Measurements from ENCODE around the gene KRTAP9-2. TPM values are rescaled to one million over a fixed set of nuclear protein-coding genes. Genes with fewer than 3 reads are reported as not detected.

Gene KRTAP9-2
- total RNA-seq, 4 donors from 2014 or later: not detected

Small RNAs within 50 kb of the gene (small RNA-seq; reads per million reads assigned to genes)
- not detected for gene KRTAP4-17P

Other genes starting within 250 kb of the KRTAP9-2 start
- gene KRT40, start 242.3 kb upstream of the KRTAP9-2 start, total RNA-seq: not detected
- not detected for gene KRTAP3-3, start 232.5 kb upstream of the KRTAP9-2 start, total RNA-seq
- not detected for gene KRTAP3-2, start 226.7 kb upstream of the KRTAP9-2 start, total RNA-seq
- gene KRTAP3-1, start 217.5 kb upstream of the KRTAP9-2 start, total RNA-seq: not detected
- gene KRTAP1-5, start 199.4 kb upstream of the KRTAP9-2 start, total RNA-seq: not detected
- gene KRTAP1-4, start 196.5 kb upstream of the KRTAP9-2 start, total RNA-seq: not detected
- not detected for gene KRTAP1-3, start 191.8 kb upstream of the KRTAP9-2 start, total RNA-seq
- gene KRTAP1-1, start 185.2 kb upstream of the KRTAP9-2 start, total RNA-seq: not detected
- not detected for gene KRTAP2-1, start 179.3 kb upstream of the KRTAP9-2 start, total RNA-seq
- not detected for gene KRTAP2-2, start 171.4 kb upstream of the KRTAP9-2 start, total RNA-seq
- not detected for gene KRTAP2-3, start 166.5 kb upstream of the KRTAP9-2 start, total RNA-seq
- gene KRTAP2-4, start 160.8 kb upstream of the KRTAP9-2 start, total RNA-seq: not detected
- not detected for gene KRTAP4-7, start 142.5 kb upstream of the KRTAP9-2 start, total RNA-seq
- not detected for gene KRTAP4-8, start 128.5 kb upstream of the KRTAP9-2 start, total RNA-seq
- gene KRTAP4-16, start 124.4 kb upstream of the KRTAP9-2 start, total RNA-seq: not detected
- gene KRTAP4-9, start 121.3 kb upstream of the KRTAP9-2 start, total RNA-seq: not detected
- not detected for gene KRTAP4-11, start 108.3 kb upstream of the KRTAP9-2 start, total RNA-seq
- gene KRTAP4-12, start 102.5 kb upstream of the KRTAP9-2 start, total RNA-seq: not detected
- not detected for gene KRTAP4-6, start 86.1 kb upstream of the KRTAP9-2 start, total RNA-seq
- not detected for gene KRTAP4-5, start 76.8 kb upstream of the KRTAP9-2 start, total RNA-seq
- not detected for gene KRTAP4-4, start 65.9 kb upstream of the KRTAP9-2 start, total RNA-seq
- gene KRTAP4-3, start 58.4 kb upstream of the KRTAP9-2 start, total RNA-seq: not detected
- not detected for gene KRTAP4-2, start 48.4 kb upstream of the KRTAP9-2 start, total RNA-seq
- not detected for gene KRTAP4-1, start 41.7 kb upstream of the KRTAP9-2 start, total RNA-seq
- not detected for gene KRTAP9-1, start 36.8 kb upstream of the KRTAP9-2 start, total RNA-seq
- not detected for gene KRTAP9-3, start 5.8 kb downstream of the KRTAP9-2 start, total RNA-seq
- not detected for gene KRTAP9-8, start 11.4 kb downstream of the KRTAP9-2 start, total RNA-seq
- gene KRTAP9-4, start 23.0 kb downstream of the KRTAP9-2 start, total RNA-seq: not detected
- not detected for gene KRTAP9-9, start 28.7 kb downstream of the KRTAP9-2 start, total RNA-seq
- not detected for gene KRTAP9-6, start 38.7 kb downstream of the KRTAP9-2 start, total RNA-seq
- gene KRTAP9-7, start 49.0 kb downstream of the KRTAP9-2 start, total RNA-seq: not detected
- gene KRTAP29-1, start 76.2 kb downstream of the KRTAP9-2 start, total RNA-seq: not detected
- gene KRTAP16-1, start 82.7 kb downstream of the KRTAP9-2 start, total RNA-seq: not detected
- not detected for gene KRTAP17-1, start 89.1 kb downstream of the KRTAP9-2 start, total RNA-seq
- gene KRT33A, start 124.2 kb downstream of the KRTAP9-2 start, total RNA-seq: not detected
- not detected for gene KRT33B, start 143.2 kb downstream of the KRTAP9-2 start, total RNA-seq
- gene KRT34, start 155.7 kb downstream of the KRTAP9-2 start, total RNA-seq: not detected
- gene KRT31, start 171.0 kb downstream of the KRTAP9-2 start, total RNA-seq: not detected
- gene KRT37, start 197.9 kb downstream of the KRTAP9-2 start, total RNA-seq: not detected
- not detected for gene KRT38, start 214.3 kb downstream of the KRTAP9-2 start, total RNA-seq
- gene KRT32, start 240.7 kb downstream of the KRTAP9-2 start, total RNA-seq: not detected